Esophagus muscularis mucosa (tissue), 4 donors: ENCODE results near the gene PRDX3. TPM values are rescaled to one million over a fixed set of nuclear protein-coding genes. Genes with fewer than 3 reads are reported as not detected.

Experiments used
- DNase-seq: peaks from one replicate; pipeline ENCODE4 v3.0.0-alpha.2; 2017; ENCODE audit errors: extremely low spot score
- H3K27ac ChIP-seq, 4 donors: fragments of 200-600 bp; sonication (generic); replicated peaks in 1 of 4; 1 replicate in 3 of 4; 2 replicates in 1 of 4; pipeline ENCODE4 v1.5.1; 2016 to 2019; ENCODE audit warnings: mild to moderate bottlenecking in 1 of 4
- H3K27me3 ChIP-seq, 4 donors: fragments of 200-600 bp; sonication (generic); one replicate each; pipeline versions ENCODE4 v1.5.1 to v1.6.0; 2016 to 2019
- H3K36me3 ChIP-seq, 4 donors: fragments of 200-600 bp; sonication (generic); one replicate each; pipeline ENCODE4 v1.5.1; 2016 to 2019
- H3K4me1 ChIP-seq, 4 donors: fragments of 200-600 bp; sonication (generic); one replicate each; pipeline ENCODE4 v1.5.1; 2016 to 2019
- H3K4me3 ChIP-seq, 4 donors: fragments of 200-600 bp; sonication (generic); 1 replicate in 2 of 4; 2 replicates in 2 of 4; pipeline ENCODE4 v1.5.1; 2016 to 2019; ENCODE audit warnings: mild to moderate bottlenecking in 4 of 4, moderate library complexity in 1 of 4
- H3K9me3 ChIP-seq, 4 donors: fragments of 200-600 bp; sonication (generic); 1 replicate in 3 of 4; 2 replicates in 1 of 4; pipeline ENCODE4 v1.5.1; 2016 to 2019
- CTCF ChIP-seq, 3 experiments: fragments of 200-600 bp in 2 of 3; fragments of 450-650 bp in 1 of 3; sonication (generic) in 2 of 3; IDR thresholded peaks; one replicate each; pipeline ENCODE4 v1.5.1; 2017 to 2019; ENCODE audit warnings: antibody characterized with exemption in 3 of 3, mild to moderate bottlenecking in 2 of 3, moderate library complexity in 1 of 3
- EP300 ChIP-seq: sonication (generic); formaldehyde crosslinking; IDR thresholded peaks from one replicate; pipeline ENCODE4 v1.6.1; 2017; ENCODE audit warnings: antibody characterized with exemption
- POLR2A ChIP-seq: fragments of 450-650 bp; IDR thresholded peaks from one replicate; pipeline ENCODE4 v1.6.1; 2017; ENCODE audit warnings: antibody characterized with exemption, moderate library complexity, mild to moderate bottlenecking, low read depth
- POLR2AphosphoS5 ChIP-seq, 2 donors: sonication (generic); formaldehyde crosslinking; IDR thresholded peaks; one replicate each; pipeline ENCODE4 v1.6.1; 2017; ENCODE audit warnings: antibody characterized with exemption in 2 of 2
- WGBS: methylation state at CpG from one replicate; pipeline ENCODE4 v1.1.5; 2018; 5-methylcytosine and 5-hydroxymethylcytosine counted together
- intact Hi-C: fragments of 100-400 bp; cut with DNase I; formaldehyde crosslinking; loops from one replicate; pipeline ENCODE4 v1.15.1; 2023
- total RNA-seq, 4 donors: library from RNA; depleted of rRNA; stranded (reverse); fragments of >200 nt; gene quantifications; one replicate each; pipeline versions ENCODE4 v1.1.0 to v1.2.1, GENCODE V29; 2016

The PRDX3 gene
- total RNA-seq, 4 donors from 2014 or later, result 128 to 195 (median 171) TPM

GRCh38 chr10:119222537-119222936 is 43.9 kb upstream of the PRDX3 start:
- peak overlapping the region; percentile 56 to 77 (median 76) for H3K27ac ChIP-seq
- peak overlapping the region; percentile 4 to 11 (median 4) for H3K4me3 ChIP-seq
- no peak for DNase-seq
- no peaks in the 10 kb centered on the region for H3K9me3 ChIP-seq
- peaks cover 70 to 97% (median 90%) of the 10 kb centered on the region in 4 donors for H3K4me1 ChIP-seq
- H3K36me3 ChIP-seq, result no peaks in the 10 kb centered on the region
- H3K27me3 ChIP-seq, result no peaks in the 10 kb centered on the region
- WGBS, result 41% methylated on average over 7 of the region's 9 CpGs
- no peak for TF ChIP-seq EP300
- TF ChIP-seq CTCF (IDR thresholded peaks at IDR 0.05), result no peak
- no peak for TF ChIP-seq POLR2A
- no peak for TF ChIP-seq POLR2AphosphoS5 (IDR thresholded peaks at IDR 0.05)
- intact Hi-C loops, result no loop called here

GRCh38 chr10:119221666-119222065 is 43.1 kb upstream of the PRDX3 start:
- DNase-seq, result no peak
- peak overlapping the region; percentile 56 to 77 (median 76) for H3K27ac ChIP-seq
- TF ChIP-seq POLR2A, result no peak
- TF ChIP-seq EP300, result no peak
- no peak for TF ChIP-seq CTCF (IDR thresholded peaks at IDR 0.05)
- WGBS, result 100% methylated on average over 1 of the region's 1 CpG
- H3K4me1 ChIP-seq, result peaks cover 70 to 98% (median 93%) of the 10 kb centered on the region in 4 donors
- no peaks in the 10 kb centered on the region for H3K36me3 ChIP-seq
- H3K9me3 ChIP-seq, result no peaks in the 10 kb centered on the region
- no peak overlapping the region for H3K4me3 ChIP-seq
- H3K27me3 ChIP-seq, result no peaks in the 10 kb centered on the region
- intact Hi-C loops, result no loop called here

- no peaks in the 10 kb centered on the region for H3K36me3 ChIP-seq
- H3K4me1 ChIP-seq, result peaks cover 70 to 100% (median 90%) of the 10 kb centered on the region in 4 donors
- no peaks in the 10 kb centered on the region for H3K9me3 ChIP-seq
- no peak for DNase-seq
- WGBS, result 78% methylated on average over 4 of the region's 4 CpGs
- H3K4me3 ChIP-seq, result no peak overlapping the region
- intact Hi-C loops, result no loop called here
- TF ChIP-seq CTCF (IDR thresholded peaks at IDR 0.05), result no peak
- peak in 1 of 2 donors; percentile 51 for TF ChIP-seq POLR2AphosphoS5 (IDR thresholded peaks at IDR 0.05)
- H3K27ac ChIP-seq, result peak overlapping the region; percentile 69 to 77 (median 76)
- H3K27me3 ChIP-seq, result no peaks in the 10 kb centered on the region
These were observed 42.6 kb upstream of the PRDX3 start for GRCh38 chr10:119221201-119221600.

GRCh38 chr10:119219871-119220270 is 41.3 kb upstream of the PRDX3 start:
- H3K36me3 ChIP-seq, result no peaks in the 10 kb centered on the region
- H3K4me1 ChIP-seq, result peaks cover 72 to 100% (median 90%) of the 10 kb centered on the region in 4 donors
- no peaks in the 10 kb centered on the region for H3K9me3 ChIP-seq
- TF ChIP-seq EP300 (no peak), CTCF (IDR thresholded peaks at IDR 0.05) (no peak), POLR2A (no peak), POLR2AphosphoS5 (IDR thresholded peaks at IDR 0.05) (no peak)
- H3K4me3 ChIP-seq, result no peak overlapping the region
- intact Hi-C loops, result no loop called here
- WGBS, result 68% methylated on average over 5 of the region's 5 CpGs
- no peak for DNase-seq
- peak overlapping the region; percentile 64 to 77 (median 72) for H3K27ac ChIP-seq
- H3K27me3 ChIP-seq, result no peaks in the 10 kb centered on the region

- intact Hi-C loops, result no loop called here
- Histone ChIP-seq H3K9me3 (no peaks in the 10 kb centered on the region), H3K4me3 (no peak overlapping the region), H3K27ac (peak overlapping the region in 2 of 4 donors; percentile 10 to 64), H3K27me3 (no peaks in the 10 kb centered on the region), H3K4me1 (peaks cover 62 to 98% (median 90%) of the 10 kb centered on the region in 4 donors), H3K36me3 (no peaks in the 10 kb centered on the region)
- 83% methylated on average over 4 of the region's 4 CpGs for WGBS
- TF ChIP-seq POLR2AphosphoS5 (IDR thresholded peaks at IDR 0.05) (peak in 1 of 2 donors; percentile 24), POLR2A (no peak)
- no peak for DNase-seq
These were observed 39.4 kb upstream of the PRDX3 start for GRCh38 chr10:119217991-119218490.
